ENCODE measurements around the gene FAM227A.
"Not testable (repeated sequence)": the region's sequence is repeated elsewhere in the genome, so short reads cannot be mapped to it uniquely, and the experiment has no call there.

GRCh38 chr22:38644245-38644644 is 11.9 kb downstream of the FAM227A start:
- not testable (repeated sequence) for TF ChIP-seq CTCF (IDR thresholded peaks at IDR 0.05; ENCODE audit: low read depth, low read length); EZH2phosphoT487 (IDR thresholded peaks at IDR 0.05; ENCODE audit: low read depth)

All from OCI-LY3 (cell line).